Gastroesophageal sphincter (tissue), 4 donors: ENCODE results near the gene FLYWCH1. TPM values are rescaled to one million over a fixed set of nuclear protein-coding genes. Genes with fewer than 3 reads are reported as not detected.

Experiments used
- ATAC-seq: fragments of 150-250 bp; one replicate; pipeline ENCODE4 v1.9.1; 2016; ENCODE audit warnings: mild to moderate bottlenecking, moderate library complexity
- H3K27ac ChIP-seq, 4 donors: fragments of 200-600 bp; sonication (generic) in 3 of 4; 1 replicate in 3 of 4; 2 replicates in 1 of 4; pipeline ENCODE4 v1.5.1; 2016 to 2019
- H3K27me3 ChIP-seq: fragments of 200-600 bp; sonication (generic); one replicate; pipeline ENCODE4 v1.5.1; 2019
- H3K36me3 ChIP-seq, 2 donors: fragments of 200-600 bp; sonication (generic); one replicate each; pipeline ENCODE4 v1.5.1; 2019; ENCODE audit warnings: control low read depth in 1 of 2
- H3K4me1 ChIP-seq, 3 donors: fragments of 200-600 bp; sonication (generic); 1 replicate in 2 of 3; 2 replicates in 1 of 3; pipeline ENCODE4 v1.5.1; 2016 to 2019; ENCODE audit warnings: control low read depth in 2 of 3
- H3K4me3 ChIP-seq, 2 donors: fragments of 200-600 bp; sonication (generic); one replicate each; pipeline ENCODE4 v1.5.1; 2019; ENCODE audit warnings: mild to moderate bottlenecking in 1 of 2, moderate library complexity in 1 of 2
- H3K9me3 ChIP-seq, 3 donors: fragments of 200-600 bp; sonication (generic); one replicate each; pipeline ENCODE4 v1.5.1; 2017 to 2019; ENCODE audit warnings: control low read depth in 2 of 3
- EP300 ChIP-seq: sonication (generic); formaldehyde crosslinking; IDR thresholded peaks from one replicate; pipeline ENCODE4 v1.6.1; 2017; ENCODE audit warnings: antibody characterized with exemption, mild to moderate bottlenecking
- POLR2A ChIP-seq, 2 donors: fragments of 450-650 bp; IDR thresholded peaks; one replicate each; pipeline ENCODE4 v1.6.1; 2017; ENCODE audit warnings: antibody characterized with exemption in 2 of 2, mild to moderate bottlenecking in 2 of 2, moderate library complexity in 1 of 2
- POLR2AphosphoS5 ChIP-seq: sonication (generic); formaldehyde crosslinking; IDR thresholded peaks from one replicate; pipeline ENCODE4 v1.6.1; 2017; ENCODE audit warnings: antibody characterized with exemption
- WGBS, 2 donors: methylation state at CpG; one replicate each; pipeline ENCODE4 v1.1.5; 2018; ENCODE audit warnings: low coverage in 1 of 2; 5-methylcytosine and 5-hydroxymethylcytosine counted together
- total RNA-seq, 4 donors: library from RNA; depleted of rRNA; stranded (reverse); fragments of >200 nt; gene quantifications; one replicate each; pipeline ENCODE4 v1.1.0, GENCODE V29; 2016
- TF ChIP-seq, protein P1 (sequence below), 4 experiments: fragments of 200-600 bp in 2 of 4; fragments of 450-650 bp in 2 of 4; sonication (generic) in 1 of 4; IDR thresholded peaks; one replicate each; pipeline ENCODE4 v1.5.1; 2017 to 2019; ENCODE audit warnings: antibody characterized with exemption in 4 of 4, mild to moderate bottlenecking in 2 of 4, moderate library complexity in 2 of 4

Gene FLYWCH1
- total RNA-seq, 4 donors from 2014 or later = 34.5 to 66.5 (median 51.2) TPM

DNA sequence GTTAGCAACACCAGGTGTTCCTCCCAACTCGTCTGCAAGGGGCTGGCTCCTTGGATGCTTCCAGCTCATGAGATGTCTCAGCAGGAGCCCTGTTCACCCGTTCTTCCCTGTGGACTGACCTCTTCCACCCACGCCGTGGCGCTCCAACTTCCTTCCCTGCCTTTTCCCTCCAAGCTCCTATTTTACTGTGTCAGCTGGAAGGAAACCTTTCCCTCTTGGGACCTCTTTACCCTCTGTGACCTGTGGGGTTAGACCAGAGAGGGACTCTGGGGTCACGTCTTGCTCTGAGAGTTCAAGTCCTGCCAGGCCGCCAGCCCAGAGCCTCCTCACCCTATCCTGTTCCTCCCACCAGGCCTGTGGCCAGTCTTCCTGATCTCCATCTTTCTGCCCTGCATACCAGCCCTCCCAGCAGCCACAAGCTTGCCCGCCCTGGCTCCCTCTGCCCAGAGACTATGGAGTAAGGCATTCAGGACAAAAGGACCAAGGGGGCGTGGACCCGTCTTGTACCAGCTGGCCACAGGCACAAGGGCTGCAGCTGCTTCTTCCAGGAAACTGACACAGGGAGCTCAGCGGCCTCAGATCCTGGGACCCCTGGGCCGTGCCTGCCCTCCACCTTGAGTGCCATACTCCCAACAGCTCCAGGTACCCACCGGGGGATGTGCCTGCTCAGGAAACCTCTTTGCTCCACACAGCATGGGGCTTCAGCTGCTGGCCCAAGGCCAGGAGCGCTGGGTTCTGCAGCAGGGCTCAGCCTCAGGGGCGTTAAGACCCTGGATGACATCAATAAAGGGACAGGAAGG, 60.5 kb downstream of the FLYWCH1 start:
- no peak for ATAC-seq
- no peaks in the 10 kb centered on the region for H3K9me3 ChIP-seq
- no peak overlapping the region for H3K27ac ChIP-seq
- TF ChIP-seq POLR2AphosphoS5 (no peak), POLR2A (IDR thresholded peaks at IDR 0.05) (no peak), EP300 (no peak)
- TF ChIP-seq, protein P1, sequence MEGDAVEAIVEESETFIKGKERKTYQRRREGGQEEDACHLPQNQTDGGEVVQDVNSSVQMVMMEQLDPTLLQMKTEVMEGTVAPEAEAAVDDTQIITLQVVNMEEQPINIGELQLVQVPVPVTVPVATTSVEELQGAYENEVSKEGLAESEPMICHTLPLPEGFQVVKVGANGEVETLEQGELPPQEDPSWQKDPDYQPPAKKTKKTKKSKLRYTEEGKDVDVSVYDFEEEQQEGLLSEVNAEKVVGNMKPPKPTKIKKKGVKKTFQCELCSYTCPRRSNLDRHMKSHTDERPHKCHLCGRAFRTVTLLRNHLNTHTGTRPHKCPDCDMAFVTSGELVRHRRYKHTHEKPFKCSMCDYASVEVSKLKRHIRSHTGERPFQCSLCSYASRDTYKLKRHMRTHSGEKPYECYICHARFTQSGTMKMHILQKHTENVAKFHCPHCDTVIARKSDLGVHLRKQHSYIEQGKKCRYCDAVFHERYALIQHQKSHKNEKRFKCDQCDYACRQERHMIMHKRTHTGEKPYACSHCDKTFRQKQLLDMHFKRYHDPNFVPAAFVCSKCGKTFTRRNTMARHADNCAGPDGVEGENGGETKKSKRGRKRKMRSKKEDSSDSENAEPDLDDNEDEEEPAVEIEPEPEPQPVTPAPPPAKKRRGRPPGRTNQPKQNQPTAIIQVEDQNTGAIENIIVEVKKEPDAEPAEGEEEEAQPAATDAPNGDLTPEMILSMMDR (IDR thresholded peaks at IDR 0.05) = no peak
- peaks cover 0 to 34% (median 8%) of the 10 kb centered on the region in 3 donors for H3K4me1 ChIP-seq
- WGBS, 2 donors = 61 to 80% methylated on average over 2 to 7 of the region's 15 CpGs
- peaks cover 43% of the 10 kb centered on the region for H3K27me3 ChIP-seq
- H3K4me3 ChIP-seq = no peak overlapping the region
- no peaks in the 10 kb centered on the region for H3K36me3 ChIP-seq

DNA sequence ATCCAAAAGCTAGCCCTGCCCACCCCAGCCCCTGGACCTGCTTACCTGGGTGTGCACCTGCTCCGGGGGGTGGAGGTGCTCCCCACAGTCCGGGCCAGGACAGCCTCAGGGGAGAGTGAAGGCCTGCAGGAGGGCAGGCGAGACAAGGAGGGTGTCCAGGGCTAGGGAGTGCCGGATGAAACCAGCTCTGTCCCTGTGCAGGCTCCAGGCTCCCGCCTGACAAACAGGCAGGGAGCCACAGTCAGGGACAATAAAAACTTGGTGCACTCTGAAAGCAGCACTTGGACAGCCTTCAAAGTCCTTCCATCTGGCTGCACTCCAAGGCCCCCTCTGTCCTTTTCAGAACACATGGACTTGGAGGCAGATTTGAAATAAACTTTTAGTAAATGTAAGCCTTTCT, 61.4 kb downstream of the FLYWCH1 start:
- TF ChIP-seq POLR2AphosphoS5 = no peak
- TF ChIP-seq, protein P1 (IDR thresholded peaks at IDR 0.05) = no peak
- TF ChIP-seq POLR2A (IDR thresholded peaks at IDR 0.05) = no peak
- TF ChIP-seq EP300 = no peak
- ATAC-seq = no peak
- no peak overlapping the region for H3K4me3 ChIP-seq
- peaks cover 42% of the 10 kb centered on the region for H3K27me3 ChIP-seq
- H3K27ac ChIP-seq = no peak overlapping the region
- no peaks in the 10 kb centered on the region for H3K36me3 ChIP-seq
- H3K4me1 ChIP-seq = peaks cover 0 to 25% (median 7%) of the 10 kb centered on the region in 3 donors
- no peaks in the 10 kb centered on the region for H3K9me3 ChIP-seq
- WGBS, 2 donors = 60% methylated on average over 1 of the region's 5 CpGs; no CpG with 5 or more reads in 1 of the 2 donors

DNA sequence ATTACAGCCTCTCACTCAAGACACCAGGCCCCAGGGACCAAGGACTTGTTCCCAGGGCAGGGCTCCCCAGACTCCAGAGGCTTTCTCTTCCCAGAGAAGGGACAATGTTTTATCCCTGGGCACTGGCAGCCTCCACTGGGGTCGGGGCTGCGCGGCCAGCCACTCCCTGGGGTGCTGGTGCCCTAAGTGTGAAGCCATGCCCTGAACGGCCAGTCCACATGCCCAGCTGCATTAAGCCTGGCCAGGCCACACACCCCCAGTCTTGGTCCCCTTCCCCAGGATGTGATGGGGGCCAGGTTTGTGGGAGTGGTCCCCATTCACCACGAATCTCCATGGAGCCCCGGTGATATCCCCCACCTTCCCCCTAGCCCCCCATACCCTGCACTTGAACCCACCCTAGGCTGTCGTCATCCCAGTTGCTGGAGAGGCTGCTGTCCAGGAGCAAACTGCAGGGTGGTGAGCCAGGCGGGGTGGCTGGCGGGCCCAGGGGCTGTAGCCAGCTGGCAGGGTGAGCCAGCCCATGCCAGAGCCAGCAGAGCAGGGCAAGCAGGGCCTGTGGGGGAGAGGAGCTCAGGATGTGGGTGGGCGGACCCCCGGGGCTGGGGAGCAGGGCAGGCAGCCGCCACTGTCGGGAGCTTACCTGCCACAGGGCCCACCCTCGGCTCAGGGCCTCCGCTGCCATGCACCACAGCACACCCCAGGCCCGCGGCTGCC, 62.0 kb downstream of the FLYWCH1 start:
- Histone ChIP-seq H3K4me1 (peaks cover 0 to 18% (median 1%) of the 10 kb centered on the region in 3 donors), H3K36me3 (no peaks in the 10 kb centered on the region), H3K9me3 (no peaks in the 10 kb centered on the region), H3K27me3 (peaks cover 42% of the 10 kb centered on the region), H3K4me3 (no peak overlapping the region), H3K27ac (no peak overlapping the region)
- TF ChIP-seq POLR2A (IDR thresholded peaks at IDR 0.05) = no peak
- no peak for TF ChIP-seq POLR2AphosphoS5
- TF ChIP-seq, protein P1 (IDR thresholded peaks at IDR 0.05) = no peak
- TF ChIP-seq EP300 = no peak
- ATAC-seq = no peak
- whole genome bisulfite sequencing, 2 donors = no CpG with 5 or more reads among the region's 17 CpGs

DNA sequence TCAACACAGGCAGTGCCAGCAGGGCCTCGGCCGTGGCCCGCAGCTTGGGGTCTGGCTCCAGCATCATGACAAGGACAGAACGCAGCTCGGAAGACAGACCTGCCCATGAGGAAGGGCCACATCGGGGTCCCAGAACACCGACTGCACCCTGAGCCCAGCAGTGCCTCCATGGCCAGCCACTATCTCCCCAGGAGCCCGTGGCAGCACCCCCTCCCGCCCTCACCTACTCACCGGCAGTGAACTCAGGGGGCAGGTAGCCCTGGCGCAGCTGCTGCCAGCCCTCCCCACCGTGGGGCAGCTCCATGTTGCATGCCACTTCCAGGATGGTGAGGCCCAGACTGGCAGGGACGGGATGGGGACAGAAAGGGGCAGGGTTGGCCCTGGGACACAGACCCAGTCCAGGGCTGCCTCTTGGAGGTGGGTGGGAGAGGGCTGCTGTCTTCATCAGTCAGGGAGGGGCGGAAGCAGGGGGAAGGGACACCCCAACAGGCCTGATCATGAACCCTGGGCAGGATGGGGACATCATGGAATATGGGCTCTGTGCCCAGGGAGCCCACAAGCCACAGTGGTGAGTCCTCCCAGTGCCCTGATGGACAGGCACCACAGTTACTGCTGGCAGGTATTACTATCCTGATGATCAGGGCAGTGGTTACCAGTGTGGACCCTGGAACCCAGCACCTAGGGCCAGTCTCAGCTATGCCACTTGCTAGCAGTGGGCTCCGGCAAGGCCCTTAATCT, 62.8 kb downstream of the FLYWCH1 start:
- WGBS, 2 donors = 100% methylated on average over 1 of the region's 15 CpGs; no CpG with 5 or more reads in 1 of the 2 donors
- Histone ChIP-seq H3K36me3 (no peaks in the 10 kb centered on the region), H3K4me1 (peaks cover 0 to 14% (median 0%) of the 10 kb centered on the region in 3 donors), H3K27ac (no peak overlapping the region), H3K27me3 (peaks cover 46% of the 10 kb centered on the region), H3K4me3 (no peak overlapping the region), H3K9me3 (no peaks in the 10 kb centered on the region)
- TF ChIP-seq, protein P1 (IDR thresholded peaks at IDR 0.05) = no peak
- no peak for ATAC-seq
